ENCODE measurements around the gene PRKN.

DNA sequence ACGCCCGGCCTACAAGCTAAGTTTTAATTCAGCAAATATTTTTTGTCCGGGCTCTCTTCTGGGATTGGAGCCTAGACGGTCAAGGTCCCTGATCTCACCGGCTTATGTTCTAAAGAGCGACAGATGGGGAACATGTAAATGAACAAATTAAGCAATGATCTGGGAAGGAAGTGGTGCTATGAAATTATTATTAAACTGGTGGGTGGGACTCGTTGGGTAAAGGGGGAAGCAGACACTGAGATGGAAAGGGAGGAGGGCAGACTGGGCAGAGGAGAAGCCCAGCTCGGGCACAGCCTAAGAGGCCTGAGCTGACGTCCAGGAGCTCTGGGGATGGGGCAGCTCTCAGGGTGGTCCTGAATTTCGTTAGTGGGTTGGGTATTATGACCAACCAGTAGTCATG is 1371.9 kb downstream of the PRKN start:
- TF ChIP-seq, protein P1, sequence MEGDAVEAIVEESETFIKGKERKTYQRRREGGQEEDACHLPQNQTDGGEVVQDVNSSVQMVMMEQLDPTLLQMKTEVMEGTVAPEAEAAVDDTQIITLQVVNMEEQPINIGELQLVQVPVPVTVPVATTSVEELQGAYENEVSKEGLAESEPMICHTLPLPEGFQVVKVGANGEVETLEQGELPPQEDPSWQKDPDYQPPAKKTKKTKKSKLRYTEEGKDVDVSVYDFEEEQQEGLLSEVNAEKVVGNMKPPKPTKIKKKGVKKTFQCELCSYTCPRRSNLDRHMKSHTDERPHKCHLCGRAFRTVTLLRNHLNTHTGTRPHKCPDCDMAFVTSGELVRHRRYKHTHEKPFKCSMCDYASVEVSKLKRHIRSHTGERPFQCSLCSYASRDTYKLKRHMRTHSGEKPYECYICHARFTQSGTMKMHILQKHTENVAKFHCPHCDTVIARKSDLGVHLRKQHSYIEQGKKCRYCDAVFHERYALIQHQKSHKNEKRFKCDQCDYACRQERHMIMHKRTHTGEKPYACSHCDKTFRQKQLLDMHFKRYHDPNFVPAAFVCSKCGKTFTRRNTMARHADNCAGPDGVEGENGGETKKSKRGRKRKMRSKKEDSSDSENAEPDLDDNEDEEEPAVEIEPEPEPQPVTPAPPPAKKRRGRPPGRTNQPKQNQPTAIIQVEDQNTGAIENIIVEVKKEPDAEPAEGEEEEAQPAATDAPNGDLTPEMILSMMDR (conservative IDR thresholded peaks at IDR 0.05; ENCODE audit: low read depth in 2 of 2): no peak
- no peak for TF ChIP-seq EZH2phosphoT487 (IDR thresholded peaks at IDR 0.05; ENCODE audit: unreplicated experiment)
- TF ChIP-seq STAT1 (IDR thresholded peaks at IDR 0.05; ENCODE audit: unreplicated experiment): no peak
- TF ChIP-seq, protein P2, sequence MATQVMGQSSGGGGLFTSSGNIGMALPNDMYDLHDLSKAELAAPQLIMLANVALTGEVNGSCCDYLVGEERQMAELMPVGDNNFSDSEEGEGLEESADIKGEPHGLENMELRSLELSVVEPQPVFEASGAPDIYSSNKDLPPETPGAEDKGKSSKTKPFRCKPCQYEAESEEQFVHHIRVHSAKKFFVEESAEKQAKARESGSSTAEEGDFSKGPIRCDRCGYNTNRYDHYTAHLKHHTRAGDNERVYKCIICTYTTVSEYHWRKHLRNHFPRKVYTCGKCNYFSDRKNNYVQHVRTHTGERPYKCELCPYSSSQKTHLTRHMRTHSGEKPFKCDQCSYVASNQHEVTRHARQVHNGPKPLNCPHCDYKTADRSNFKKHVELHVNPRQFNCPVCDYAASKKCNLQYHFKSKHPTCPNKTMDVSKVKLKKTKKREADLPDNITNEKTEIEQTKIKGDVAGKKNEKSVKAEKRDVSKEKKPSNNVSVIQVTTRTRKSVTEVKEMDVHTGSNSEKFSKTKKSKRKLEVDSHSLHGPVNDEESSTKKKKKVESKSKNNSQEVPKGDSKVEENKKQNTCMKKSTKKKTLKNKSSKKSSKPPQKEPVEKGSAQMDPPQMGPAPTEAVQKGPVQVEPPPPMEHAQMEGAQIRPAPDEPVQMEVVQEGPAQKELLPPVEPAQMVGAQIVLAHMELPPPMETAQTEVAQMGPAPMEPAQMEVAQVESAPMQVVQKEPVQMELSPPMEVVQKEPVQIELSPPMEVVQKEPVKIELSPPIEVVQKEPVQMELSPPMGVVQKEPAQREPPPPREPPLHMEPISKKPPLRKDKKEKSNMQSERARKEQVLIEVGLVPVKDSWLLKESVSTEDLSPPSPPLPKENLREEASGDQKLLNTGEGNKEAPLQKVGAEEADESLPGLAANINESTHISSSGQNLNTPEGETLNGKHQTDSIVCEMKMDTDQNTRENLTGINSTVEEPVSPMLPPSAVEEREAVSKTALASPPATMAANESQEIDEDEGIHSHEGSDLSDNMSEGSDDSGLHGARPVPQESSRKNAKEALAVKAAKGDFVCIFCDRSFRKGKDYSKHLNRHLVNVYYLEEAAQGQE (IDR thresholded peaks at IDR 0.05; ENCODE audit: unreplicated experiment): no peak
- no peak for TF ChIP-seq EZH2 (IDR thresholded peaks at IDR 0.05; ENCODE audit: low read depth, unreplicated experiment)
- TF ChIP-seq, protein P3, sequence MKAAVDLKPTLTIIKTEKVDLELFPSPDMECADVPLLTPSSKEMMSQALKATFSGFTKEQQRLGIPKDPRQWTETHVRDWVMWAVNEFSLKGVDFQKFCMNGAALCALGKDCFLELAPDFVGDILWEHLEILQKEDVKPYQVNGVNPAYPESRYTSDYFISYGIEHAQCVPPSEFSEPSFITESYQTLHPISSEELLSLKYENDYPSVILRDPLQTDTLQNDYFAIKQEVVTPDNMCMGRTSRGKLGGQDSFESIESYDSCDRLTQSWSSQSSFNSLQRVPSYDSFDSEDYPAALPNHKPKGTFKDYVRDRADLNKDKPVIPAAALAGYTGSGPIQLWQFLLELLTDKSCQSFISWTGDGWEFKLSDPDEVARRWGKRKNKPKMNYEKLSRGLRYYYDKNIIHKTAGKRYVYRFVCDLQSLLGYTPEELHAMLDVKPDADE (IDR thresholded peaks at IDR 0.05): no peak
- no peak for TF ChIP-seq JUNB (IDR thresholded peaks at IDR 0.05; ENCODE audit: unreplicated experiment)
- no peak for TF ChIP-seq NANOG (IDR thresholded peaks at IDR 0.05; ENCODE audit: borderline replicate concordance)

All from GM23338 (cell line).